ENCODE measurements around the gene RPS6KA1.
A peak's percentile ranks its signal among the peaks of the same experiment; 100 is the strongest.

RPS6KA1 gene

DNA sequence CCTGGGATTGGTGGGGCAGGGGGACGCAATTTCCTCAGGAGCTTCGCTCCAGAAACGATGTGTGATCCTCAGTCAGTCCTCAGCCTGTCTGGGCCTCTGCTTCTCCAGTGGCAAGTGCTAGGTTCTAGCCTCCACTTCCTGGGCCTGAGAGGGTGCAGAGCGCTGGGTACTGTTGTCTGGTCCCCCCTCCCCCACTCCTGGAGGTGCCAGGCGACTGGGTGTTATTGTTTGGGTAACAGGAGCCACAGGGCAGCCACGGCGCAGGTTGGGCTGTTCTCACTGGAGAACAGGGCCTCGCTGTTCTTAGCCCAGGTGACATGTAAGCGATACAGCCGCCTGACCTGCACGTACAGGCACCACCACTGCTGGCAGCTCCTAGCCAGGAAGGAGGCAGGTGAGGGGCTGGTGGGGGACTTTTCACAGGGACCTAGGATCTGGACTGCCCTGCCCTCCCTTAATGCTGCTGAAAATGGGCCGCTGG, 2.1 kb downstream of the RPS6KA1 start:
- no peak for DNase-seq (ENCODE audit: low read depth, low spot score)

DNA sequence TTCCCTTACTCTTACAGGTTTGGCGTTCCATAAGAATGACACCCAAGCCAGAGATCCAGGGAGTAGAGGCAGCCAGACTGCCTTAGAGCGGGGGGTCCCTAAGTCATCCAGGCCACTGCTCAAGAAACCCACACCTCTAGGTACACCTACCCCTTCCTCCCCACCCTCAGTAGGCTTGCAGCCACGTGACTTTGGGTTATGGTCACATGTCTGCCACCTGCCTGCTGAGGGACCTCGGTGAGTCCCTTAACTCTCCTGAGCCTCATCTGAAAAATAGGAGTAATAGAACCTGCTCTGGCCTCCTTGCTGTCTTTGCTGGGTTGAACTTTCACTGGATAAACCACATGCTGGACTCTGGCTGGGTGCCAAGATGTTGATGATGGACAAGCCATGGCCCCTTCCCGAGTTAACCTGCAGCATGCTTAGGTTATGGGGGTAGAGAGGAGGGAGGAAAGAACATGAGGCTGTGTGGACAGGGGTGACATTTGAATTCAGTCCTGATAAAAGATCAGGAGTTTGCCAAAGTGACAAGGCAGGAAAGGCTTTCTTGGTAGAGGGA, 4.5 kb downstream of the RPS6KA1 start:
- no peak for DNase-seq (ENCODE audit: low read depth, low spot score)

DNA sequence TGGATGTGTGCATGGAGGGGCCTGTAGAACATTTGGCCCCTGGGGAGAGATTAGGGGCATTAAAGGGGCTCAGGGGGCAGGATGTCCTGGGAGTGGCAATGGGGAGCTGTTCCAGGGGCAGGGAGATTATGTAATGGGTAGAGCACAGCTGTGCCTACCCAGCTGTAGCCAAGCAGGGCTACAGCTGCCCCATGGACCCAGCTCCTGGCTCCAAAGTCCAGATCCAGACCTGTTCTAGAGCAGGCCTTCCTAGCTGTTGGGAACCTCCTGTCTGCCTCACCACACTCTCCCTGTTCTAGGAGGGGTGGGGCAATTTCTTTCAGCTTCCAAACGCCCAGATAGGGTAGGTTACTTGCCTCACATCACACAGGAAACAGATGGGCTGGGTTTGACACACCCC, 5.6 kb downstream of the RPS6KA1 start:
- DNase-seq (ENCODE audit: low read depth, low spot score), result no peak

DNA sequence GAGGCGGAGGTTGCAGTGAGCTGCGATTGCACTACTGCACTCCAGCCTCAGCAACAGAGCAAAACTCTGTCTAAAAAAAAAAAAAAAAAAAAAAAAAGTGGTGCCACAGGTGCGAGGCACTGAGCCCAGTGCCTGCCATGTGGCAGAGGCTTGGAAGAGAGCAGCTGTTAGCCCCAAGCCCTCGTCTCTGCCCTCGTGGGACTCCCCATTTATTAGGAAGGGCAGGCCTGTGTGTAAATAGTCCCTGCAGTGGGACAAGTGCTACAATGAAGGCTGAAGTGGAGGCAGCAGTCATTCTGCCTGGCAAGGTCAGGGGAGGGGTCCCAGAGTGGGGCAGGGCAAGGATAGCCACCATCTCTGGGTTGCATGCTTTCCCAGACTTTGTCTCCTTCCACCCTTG, 6.5 kb downstream of the RPS6KA1 start:
- no peak for DNase-seq (ENCODE audit: low read depth, low spot score)

DNA sequence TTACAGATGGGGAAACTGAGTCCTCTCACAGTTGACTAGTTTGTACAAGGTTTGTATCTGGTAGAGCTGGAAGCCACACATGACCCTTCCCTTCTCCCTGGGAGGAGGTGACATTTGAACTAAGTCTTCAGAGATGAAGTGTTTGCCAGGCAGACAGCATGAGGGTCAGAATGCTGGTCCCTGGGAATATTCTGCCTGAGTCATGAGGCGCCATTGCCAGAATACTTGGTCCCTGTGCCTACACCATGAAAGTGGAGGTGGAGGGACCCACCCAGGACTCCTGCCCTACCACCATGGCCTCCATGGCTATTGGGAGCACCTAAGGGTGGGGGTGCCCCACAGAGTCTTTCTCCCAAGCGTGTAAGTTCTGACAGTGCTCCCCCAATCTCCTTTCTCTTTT, 7.0 kb downstream of the RPS6KA1 start:
- no peak for DNase-seq (ENCODE audit: low read depth, low spot score)

DNA sequence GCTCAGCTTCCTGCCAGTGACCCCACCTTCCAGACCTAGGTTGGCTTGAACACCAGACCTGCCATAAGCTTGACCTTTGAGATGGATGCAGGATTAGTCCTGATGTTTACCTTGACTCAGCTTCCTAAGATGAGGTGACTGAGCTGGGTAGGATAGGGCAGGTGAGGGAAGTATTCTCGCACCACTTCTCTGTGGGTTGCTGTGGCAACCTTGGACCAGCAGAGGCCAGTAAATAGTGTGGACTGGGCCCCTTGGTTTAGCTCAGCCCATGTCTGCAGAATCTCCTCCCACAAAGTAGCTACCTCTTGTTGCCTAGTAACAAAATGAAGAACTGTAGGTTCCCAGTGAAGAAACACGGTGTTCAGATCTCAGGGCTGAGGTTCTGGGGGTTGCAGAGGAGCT, 8.4 kb downstream of the RPS6KA1 start:
- no peak for DNase-seq (ENCODE audit: low read depth, low spot score)

DNA sequence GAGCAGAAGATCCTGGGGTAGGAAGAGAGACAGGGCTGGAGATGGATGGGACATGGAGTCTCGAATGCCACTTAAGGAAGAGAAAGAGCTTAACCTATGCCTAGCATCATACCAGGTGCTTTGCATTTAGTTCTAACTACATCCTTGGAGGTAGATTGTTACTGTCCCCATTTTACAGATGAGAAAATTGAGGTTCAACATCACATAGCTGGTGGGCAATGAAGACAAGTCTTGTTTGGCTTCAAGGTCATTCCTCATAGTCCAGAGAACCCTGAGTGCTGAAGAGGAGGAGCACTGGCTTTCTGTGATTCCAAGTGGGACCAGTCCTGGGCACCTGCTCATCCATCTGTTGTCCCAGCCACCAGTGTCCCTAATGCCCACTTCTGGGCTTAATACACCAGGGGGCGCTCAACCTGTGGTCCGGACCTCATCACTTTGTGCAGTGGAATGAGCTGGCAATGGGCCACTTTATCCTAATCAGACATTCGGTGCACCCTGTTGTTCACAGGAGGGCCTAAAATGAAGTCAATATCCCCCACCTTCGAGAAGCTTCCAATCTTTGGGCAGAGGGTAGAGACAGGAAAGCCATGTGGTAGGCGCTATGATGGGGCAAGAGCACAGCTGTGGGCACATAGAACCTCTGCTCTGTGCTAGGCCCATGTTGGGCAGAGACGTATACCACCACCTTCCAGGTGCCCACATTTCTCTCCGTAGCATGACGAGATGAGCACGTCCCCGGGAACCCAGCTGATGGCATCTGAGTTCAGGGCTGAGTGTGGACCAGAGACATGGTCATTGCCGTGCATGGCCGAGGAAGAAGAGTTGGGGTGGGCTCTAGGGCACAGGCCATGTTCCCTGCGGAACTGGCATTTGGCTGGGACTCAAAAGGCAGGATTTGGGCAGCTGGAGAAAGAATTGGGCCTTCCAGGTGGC, 9.2 kb downstream of the RPS6KA1 start:
- no peak for DNase-seq (ENCODE audit: low read depth, low spot score)

DNA sequence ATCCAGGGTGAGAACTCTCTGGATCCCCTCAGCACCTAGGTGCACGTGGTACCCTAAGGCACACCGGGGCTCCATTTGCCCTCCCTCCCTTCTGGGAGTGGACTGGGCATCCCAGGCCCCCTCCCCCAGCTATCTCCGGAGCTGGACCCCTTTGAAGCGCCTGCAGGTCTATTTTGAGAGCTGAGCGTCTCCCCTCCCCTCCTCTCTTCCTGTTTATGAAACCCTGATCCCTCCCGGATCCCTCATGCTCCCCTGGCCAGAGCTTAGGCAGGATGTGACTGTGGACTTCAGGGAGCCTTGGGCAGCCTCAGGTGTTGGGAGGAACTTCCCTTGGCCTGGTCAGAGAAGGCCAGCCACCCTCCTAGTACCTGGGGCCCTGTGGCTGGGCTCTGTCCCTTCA, 10.2 kb downstream of the RPS6KA1 start:
- no peak for DNase-seq (ENCODE audit: low read depth, low spot score)

DNA sequence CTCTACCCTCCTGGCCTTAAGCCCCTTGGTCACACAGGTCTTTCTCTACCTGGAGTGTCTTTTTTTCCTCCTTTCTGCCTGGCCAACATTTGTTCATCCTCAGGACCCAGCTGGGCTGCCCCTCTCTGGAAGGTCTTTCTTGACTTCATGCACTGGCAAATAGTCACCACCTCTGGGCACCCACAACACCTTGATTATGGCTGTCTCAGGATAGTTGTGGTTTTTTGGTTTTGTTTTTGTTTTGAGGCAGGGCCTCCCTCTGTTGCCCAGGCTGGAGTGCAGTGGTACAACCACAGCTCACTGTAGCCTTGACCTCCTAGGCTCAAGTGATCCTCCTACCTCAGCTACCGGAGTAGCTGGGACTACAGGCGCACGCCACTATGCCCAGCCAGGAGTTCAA, 10.8 kb downstream of the RPS6KA1 start:
- no peak for DNase-seq (ENCODE audit: low read depth, low spot score)

DNA sequence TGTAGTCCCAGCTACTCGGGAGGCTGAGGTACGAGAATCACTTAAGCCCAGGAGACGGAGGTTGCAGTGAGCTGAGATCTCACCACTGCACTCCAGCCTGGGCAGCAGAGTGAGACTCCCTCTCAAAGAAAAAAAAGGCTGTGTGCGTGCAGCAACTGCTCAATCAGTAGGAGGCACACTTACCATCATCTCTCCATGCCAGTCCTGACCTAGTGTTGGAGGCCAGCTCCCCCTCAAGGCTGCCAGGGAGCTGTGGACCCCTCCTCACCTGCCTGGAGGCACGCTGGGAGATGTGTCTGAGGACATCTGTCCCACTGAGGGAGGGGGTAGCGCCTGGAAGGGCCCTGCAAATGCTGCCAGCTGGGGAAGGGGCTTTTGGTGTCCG, 11.9 kb downstream of the RPS6KA1 start:
- no peak for DNase-seq (ENCODE audit: low read depth, low spot score)

DNA sequence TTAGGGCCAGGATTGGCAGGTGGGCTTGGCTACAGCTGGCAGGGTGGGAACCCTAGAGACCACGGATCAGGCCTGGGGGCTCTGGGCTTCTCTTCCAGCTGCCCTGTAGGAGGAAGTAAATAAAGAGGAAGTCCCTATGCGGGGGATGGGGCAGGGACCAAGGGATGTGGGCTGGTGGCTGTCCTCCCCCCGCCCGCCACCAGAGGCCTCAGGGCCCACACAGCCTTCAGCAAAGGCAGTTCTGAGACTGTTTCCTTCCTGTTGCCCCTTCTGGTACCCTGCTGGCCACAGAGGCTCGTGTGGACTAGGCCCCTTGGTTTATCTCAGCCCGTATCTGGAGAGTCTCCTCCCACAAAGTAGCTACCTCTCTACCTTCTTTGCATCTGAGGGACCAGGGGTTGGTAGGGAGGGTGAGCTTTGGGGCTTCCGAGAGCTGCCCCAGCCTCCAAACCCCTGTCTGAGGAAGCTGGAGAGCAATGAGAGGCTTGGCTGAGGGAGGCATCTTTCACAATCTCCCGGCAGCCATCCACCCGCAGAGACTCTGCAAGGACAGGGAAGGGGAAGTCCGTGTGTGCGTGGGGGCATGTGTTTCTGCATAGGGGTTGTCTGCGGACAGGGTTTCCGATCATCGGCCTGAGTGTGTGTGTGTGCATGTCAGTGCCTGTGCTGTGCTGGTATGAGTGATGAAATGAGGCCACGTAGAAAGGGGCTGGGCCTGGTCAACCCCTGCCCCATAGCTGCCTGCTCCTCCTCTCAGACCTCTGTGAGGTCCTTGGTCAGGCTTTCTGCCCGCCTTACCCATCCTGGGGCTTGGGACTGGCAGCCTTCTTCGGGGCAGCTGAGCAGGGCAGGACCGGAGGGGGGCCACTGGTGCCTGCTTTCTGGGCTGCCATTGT, 12.5 kb downstream of the RPS6KA1 start:
- DNase-seq (ENCODE audit: low read depth, low spot score), result peak; percentile 27

DNA sequence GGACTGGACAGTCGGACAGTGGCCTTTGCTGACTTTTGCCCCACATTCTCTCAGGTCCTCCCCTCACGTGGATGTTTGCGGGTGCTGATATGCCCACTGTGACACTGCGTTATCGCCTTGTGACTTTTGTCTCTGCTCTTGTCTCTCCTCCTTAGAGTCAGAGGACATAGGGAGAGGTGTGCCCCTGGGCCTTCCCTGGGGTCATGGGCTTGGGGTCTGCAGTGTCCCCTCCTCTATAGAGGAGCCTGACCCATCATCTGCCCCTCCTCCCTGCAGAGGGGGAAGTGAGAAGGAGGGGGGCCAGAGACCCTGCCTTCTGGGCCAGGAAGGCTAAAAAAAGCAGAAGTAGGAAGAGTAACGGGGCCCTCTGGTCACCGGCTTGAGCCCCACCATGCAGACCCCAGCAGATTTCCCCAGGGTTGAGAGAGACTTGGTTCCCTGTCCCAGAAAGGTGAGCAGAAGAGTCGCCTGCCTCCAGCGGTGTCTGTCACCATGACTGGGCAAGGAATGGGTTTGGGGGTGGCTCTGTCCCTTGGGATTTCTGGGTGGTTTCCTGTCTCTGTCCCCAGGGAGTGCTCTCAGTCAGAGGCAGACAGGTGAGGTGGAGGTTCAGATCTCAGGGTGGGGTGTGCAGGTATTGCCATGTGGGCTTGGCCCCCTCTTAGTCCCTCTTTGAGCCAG, 13.3 kb downstream of the RPS6KA1 start:
- DNase-seq (ENCODE audit: low read depth, low spot score), result no peak

DNA sequence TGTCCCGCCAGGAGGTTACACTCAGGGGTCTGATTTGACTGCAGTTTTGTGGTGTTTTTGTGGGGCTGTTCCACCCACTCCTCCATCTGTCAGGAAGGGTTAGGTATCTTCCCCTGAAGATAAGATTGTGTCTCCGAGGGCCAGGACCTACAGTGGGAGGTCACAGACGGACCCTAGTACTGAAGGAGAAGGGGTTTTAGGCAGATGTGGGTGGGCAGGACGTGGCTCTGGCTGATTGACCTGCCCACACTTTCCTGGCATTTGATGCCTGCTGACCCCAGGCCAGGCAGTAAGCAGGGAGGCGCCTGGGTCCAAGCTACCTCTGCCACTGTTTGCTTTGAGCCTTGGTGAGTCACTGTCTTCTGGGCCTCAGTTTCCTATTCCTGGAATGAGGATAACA, 13.9 kb downstream of the RPS6KA1 start:
- DNase-seq (ENCODE audit: low read depth, low spot score), result no peak

DNA sequence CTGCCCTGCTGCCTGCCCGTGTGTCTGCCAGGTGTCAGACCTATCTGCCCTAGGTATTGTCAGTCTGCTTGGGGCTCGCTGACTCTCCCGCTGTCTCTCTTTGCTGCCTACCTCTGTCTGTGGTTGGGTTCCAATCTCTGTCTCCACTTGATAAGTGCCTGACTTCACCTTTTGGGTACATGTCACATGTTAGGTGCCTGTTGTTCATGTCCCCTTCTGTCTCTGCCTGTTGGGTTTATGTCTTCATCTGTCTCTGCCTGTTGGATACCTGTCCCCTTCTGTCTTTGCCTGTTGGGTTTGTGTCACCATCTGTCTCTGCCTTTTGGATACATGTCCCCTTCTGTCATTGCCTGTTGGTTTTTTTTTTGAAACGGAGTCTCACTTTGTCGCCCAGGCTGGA, 14.6 kb downstream of the RPS6KA1 start:
- no peak for DNase-seq (ENCODE audit: low read depth, low spot score)

DNA sequence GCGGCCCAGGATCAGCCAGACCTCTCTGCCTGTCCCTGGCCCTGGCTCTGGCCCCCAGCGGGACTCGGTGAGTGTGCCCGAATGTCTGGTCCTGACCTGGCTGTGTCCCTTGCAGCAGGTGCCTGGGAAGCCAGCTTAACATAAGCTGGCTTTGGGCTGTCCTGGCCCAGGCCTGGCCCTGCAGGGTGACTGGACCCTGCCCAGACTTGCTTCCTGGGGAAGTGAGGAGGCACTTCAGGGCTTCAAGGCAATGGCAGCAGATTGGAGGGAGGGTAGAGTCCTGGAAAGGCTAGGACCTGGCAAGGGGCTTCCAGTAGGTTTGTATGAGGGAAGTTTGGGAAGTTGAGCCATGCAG, 16.4 kb downstream of the RPS6KA1 start:
- no peak for DNase-seq (ENCODE audit: low read depth, low spot score)

DNA sequence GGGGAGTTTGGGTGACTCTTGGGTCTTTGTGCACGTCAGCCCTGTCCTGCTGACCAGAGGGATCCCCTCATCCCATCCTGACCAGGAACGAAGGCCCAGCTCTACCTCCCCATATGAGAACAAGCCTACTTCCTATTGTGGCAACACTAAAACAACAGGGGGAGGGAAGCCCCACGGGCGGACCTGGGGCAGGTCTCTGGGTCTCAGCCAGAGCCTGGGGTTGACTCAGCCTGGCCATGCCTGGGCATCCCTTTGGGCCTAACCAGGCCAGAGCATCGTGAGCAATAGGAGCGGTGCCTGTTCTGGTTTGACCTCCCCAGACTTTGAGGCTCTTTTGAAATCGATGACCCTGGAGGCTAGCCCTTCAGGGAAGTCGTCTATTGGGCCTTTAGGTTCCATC, 16.8 kb downstream of the RPS6KA1 start:
- no peak for DNase-seq (ENCODE audit: low read depth, low spot score)

DNA sequence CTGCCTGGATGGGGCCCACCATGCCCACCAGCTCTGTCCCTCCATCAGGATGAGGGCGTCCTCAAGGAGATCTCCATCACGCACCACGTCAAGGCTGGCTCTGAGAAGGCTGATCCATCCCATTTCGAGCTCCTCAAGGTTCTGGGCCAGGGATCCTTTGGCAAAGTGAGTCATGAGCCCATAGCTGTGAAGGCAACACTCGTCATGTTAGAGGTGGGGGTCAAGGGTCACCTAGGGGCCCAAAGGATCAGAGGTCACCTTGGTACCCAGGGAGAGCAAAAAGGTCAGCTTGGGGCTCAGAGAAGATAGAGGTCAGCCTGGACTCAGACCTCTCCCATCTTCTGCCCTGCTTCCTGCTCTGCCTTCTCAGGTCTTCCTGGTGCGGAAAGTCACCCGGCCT, 17.3 kb downstream of the RPS6KA1 start:
- DNase-seq (ENCODE audit: low read depth, low spot score), result no peak

DNA sequence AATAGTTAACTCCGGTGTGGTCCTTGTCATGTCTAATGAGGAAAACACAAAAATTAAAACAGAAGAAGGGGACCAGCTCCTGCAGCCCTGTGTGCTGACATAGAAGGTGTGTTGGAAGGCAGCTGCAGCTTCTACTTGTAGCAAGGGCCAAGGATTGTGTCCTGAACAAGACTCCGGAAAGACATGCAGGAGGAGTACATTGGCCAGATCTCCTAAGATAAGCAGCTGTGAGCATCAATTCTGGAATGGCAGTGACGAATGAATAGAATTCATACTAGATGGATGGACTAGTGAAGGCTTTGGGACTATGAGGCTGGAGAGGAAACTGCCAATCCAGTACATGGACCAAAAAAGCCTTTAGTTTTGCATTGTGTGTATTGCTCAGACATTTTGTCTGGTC, 19.3 kb downstream of the RPS6KA1 start:
- DNase-seq (ENCODE audit: low read depth, low spot score), result no peak

DNA sequence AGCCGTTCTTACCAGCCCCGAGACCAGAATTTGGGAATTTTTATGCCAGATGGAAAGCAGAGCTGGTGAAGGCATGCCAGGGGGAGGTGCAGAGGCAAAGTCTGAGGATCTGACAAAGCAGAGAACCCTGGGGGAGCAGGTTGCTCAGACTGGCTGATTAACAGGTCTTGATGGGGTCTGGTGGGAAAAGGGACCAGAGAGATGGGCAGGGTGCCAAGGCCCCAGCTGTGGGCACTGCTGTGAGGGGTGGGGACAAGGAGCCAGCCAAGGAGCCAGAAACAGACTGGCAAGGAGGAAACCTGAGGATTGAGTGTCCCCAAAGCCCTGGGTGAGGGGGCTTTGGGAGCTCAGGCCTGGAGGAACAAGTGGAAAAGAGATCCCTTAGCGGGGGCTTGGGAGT, 21.4 kb downstream of the RPS6KA1 start:
- no peak for DNase-seq (ENCODE audit: low read depth, low spot score)

DNA sequence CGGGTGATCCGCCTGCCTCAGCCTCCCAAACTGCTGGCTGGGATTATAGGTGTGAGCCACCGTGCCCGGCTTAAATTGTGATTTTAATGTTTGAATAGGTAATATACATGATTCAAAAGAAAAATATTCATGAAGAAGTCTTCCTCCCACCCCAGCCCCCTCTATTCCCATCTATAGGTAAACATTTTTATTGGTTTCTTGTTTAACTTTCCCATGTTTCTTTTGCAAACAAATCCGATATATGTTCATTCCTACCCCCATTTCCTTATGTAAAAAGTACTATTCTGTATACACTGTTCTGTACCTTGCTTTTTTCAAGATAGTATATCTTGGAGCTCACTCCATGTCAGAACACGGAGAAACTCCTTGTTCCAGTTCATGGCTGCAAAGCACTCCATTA, 23.2 kb downstream of the RPS6KA1 start:
- no peak for DNase-seq (ENCODE audit: low read depth, low spot score)

DNA sequence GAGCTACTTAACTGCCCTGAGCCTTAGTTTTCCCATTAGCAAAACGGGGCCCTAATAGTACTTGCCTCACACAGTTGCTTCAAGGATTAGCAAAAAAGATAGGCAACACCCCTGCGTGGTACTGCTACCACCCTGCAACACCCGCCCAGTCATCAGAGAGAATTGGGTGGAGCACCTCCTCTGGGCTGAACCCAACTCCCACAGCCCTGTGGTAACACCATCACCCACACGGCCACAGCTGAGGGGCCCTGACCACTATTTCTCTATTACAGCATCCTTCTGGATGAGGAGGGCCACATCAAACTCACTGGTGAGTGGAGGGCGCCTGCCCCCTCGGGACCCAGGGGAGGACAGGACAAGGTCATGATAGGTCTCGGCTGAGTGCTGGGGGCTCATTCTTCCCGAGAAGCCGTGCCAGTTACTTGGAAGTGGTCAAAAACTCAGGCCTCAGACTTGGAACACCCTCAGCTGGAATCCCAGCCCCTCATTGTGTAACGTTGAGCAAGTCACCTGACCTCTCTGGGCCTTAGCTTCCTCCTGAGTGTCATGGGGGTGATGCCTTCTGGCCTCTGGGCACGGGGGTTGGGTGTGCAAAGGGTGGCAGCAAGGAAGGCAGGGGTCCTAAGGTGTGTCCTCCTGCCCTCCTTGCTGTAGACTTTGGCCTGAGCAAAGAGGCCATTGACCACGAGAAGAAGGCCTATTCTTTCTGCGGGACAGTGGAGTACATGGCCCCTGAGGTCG, 24.6 kb downstream of the RPS6KA1 start:
- DNase-seq (ENCODE audit: low read depth, low spot score), result no peak
